Cardiac fibroblast (primary cell): ENCODE results near the gene PATJ.

Experiments used
- DNase-seq, 2 donors: peaks; one replicate each; pipeline versions ENCODE4 v3.0.0 to v3.0.0-alpha.2; 2010; ENCODE audit warnings: low read depth in 2 of 2
- H3K4me3 ChIP-seq, 2 donors: replicated peaks in 1 of 2; 1 replicate in 1 of 2; 2 replicates in 1 of 2; pipeline ENCODE4 v1.5.1; 2011; ENCODE audit warnings: low read depth in 2 of 2, low read length in 2 of 2, mild to moderate bottlenecking in 2 of 2, moderate library complexity in 1 of 2
- CTCF ChIP-seq: IDR thresholded peaks from one replicate; pipeline ENCODE4 v1.5.1; 2011; ENCODE audit warnings: low read depth, mild to moderate bottlenecking, low read length, inconsistent platforms

PATJ gene

GRCh38 chr1:62093261-62093660 lies 351.0 kb downstream of the PATJ start:
- peak in 1 of 2 donors; percentile 20 for DNase-seq
- H3K4me3 ChIP-seq = no peak overlapping the region
- TF ChIP-seq CTCF = no peak

- no peak for DNase-seq
- H3K4me3 ChIP-seq = no peak overlapping the region
Observed at GRCh38 chr1:62097464-62097863, 355.2 kb downstream of the PATJ start.

DNA sequence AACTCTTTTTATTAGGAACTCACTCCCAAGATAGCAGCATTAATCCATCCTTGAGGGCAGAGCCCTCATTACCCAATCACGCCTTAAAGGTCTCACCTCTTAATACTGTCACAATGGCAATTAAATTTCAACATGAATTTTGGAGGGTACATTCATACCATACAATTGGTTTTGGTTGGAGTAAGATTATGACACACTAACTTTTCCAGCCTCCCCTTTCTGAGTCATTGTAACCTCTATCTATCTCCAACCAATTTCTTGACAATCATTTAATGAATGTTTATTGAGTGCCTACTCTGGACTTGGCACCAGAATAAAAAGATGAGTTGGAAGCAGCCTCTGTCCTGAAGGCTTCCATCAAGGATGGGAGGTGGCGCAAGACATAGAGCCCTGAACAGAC lies 358.2 kb downstream of the PATJ start:
- no peak for DNase-seq
- TF ChIP-seq CTCF = no peak
- no peak overlapping the region for H3K4me3 ChIP-seq

More at GRCh38 chr1:62097464-62097863, 355.2 kb downstream of the PATJ start:
- no peak for TF ChIP-seq CTCF

GRCh38 chr1:62103846-62104245 lies 361.6 kb downstream of the PATJ start:
- no peak for DNase-seq
- TF ChIP-seq CTCF = no peak
- no peak overlapping the region for H3K4me3 ChIP-seq

- no peak for DNase-seq
- H3K4me3 ChIP-seq = no peak overlapping the region
- no peak for TF ChIP-seq CTCF
Observed at GRCh38 chr1:62107923-62108322, 365.6 kb downstream of the PATJ start.

GRCh38 chr1:62109124-62109523 lies 366.8 kb downstream of the PATJ start:
- no peak overlapping the region for H3K4me3 ChIP-seq
- no peak for TF ChIP-seq CTCF
- DNase-seq = no peak

DNA sequence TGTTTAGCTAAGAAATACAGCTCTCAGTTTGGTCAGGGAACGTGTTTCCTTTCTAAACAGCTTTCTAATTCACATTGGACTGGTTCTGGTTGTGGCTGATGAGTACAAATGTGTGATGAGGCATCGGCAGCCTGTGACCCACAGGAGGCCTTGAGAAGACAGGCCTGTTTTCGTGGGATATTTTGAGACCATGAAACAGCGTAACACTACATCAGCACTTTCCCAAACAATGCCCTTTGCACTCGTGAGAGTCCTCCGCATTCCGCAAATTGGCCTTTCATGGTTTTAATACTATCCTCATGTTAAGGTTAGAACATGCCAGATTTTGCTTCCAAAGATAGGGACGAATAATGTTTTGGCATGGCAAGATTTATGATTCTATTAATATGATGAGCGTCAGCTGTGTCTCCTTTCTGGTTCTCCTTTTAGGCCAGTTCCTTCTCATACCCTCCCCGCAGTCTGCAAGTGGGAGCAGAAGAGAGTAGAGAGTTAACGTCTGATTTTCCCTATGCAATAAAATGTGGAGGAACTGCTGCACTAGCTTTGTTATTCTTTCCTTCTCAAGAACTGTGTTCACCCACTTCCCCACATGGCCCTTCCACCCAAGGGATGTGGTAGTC lies 368.0 kb downstream of the PATJ start:
- no peak for DNase-seq
- no peak overlapping the region for H3K4me3 ChIP-seq
- no peak for TF ChIP-seq CTCF
